HEK293 (cell line): ENCODE data around the gene TAX1BP1.

Experiments used
- CTCF ChIA-PET: fragments of 350-600 bp; formaldehyde crosslinking; extraction: SDS; loops from one replicate; lab custom pipeline; 2021; ENCODE audit warnings: antibody characterized with exemption; lab: Yijun Ruan, JAX
- POLR2A ChIA-PET: fragments of 300-600 bp; formaldehyde crosslinking; extraction: SDS; loops from one replicate; lab custom pipeline; 2020; ENCODE audit warnings: antibody characterized with exemption, inconsistent platforms; lab: Yijun Ruan, JAX
- H3K27ac ChIP-seq: fragments of 200-500 bp; sonication (Bioruptor generic); 2 replicates; pipeline ENCODE4 v1.5.1; 2014; ENCODE audit warnings: low read depth, low read length, control low read depth, inconsistent platforms; ENCODE audit errors: extremely low read depth
- H3K36me3 ChIP-seq, 2 experiments: fragments of 200-500 bp in 1 of 2; sonication (Bioruptor generic) in 1 of 2; 1 replicate in 1 of 2; 2 replicates in 1 of 2; pipeline ENCODE4 v1.5.1; 2014 to 2017; ENCODE audit warnings: inconsistent platforms in 2 of 2, low read length in 2 of 2; ENCODE audit not compliant: control insufficient read depth in 2 of 2, insufficient read depth in 1 of 2
- H3K4me1 ChIP-seq: fragments of 200-500 bp; sonication (Bioruptor generic); 2 replicates; pipeline ENCODE4 v1.5.1; 2014; ENCODE audit warnings: mild to moderate bottlenecking, low read length, inconsistent platforms; ENCODE audit not compliant: control insufficient read depth, insufficient read depth
- H3K4me3 ChIP-seq: 2 replicates; pipeline ENCODE4 v1.5.1; 2011; ENCODE audit warnings: low read depth, mild to moderate bottlenecking, control low read depth, low read length, moderate library complexity
- H3K9me3 ChIP-seq: fragments of 200-500 bp; sonication (Bioruptor generic); 2 replicates; pipeline ENCODE4 v1.5.1; 2014; ENCODE audit warnings: low read depth, low read length, inconsistent platforms; ENCODE audit not compliant: control insufficient read depth, insufficient read depth
- EGR2 ChIP-seq: fragments of 450-650 bp; formaldehyde crosslinking; IDR thresholded peaks from 2 replicates; pipeline ENCODE4 v1.5.1; 2016; ENCODE audit warnings: low read depth, missing biosample characterization, missing genetic modification characterization
- KLF1 ChIP-seq: fragments of 450-650 bp; formaldehyde crosslinking; IDR thresholded peaks from 2 replicates; pipeline ENCODE4 v1.5.1; 2016; ENCODE audit warnings: missing biosample characterization, missing genetic modification characterization
- SCRT2 ChIP-seq: fragments of 450-650 bp; formaldehyde crosslinking; IDR thresholded peaks from 2 replicates; pipeline ENCODE4 v1.5.1; 2016; ENCODE audit warnings: missing biosample characterization, missing genetic modification characterization
- SP7 ChIP-seq: fragments of 450-650 bp; formaldehyde crosslinking; IDR thresholded peaks from 2 replicates; pipeline ENCODE4 v1.5.1; 2016; ENCODE audit warnings: missing biosample characterization, missing genetic modification characterization
- ZBTB21 ChIP-seq: fragments of 450-650 bp; formaldehyde crosslinking; IDR thresholded peaks from 2 replicates; pipeline ENCODE4 v1.5.1; 2017; ENCODE audit warnings: missing biosample characterization, missing genetic modification characterization
- ZNF138 ChIP-seq: fragments of 450-650 bp; formaldehyde crosslinking; IDR thresholded peaks from 2 replicates; pipeline ENCODE4 v1.5.1; 2016; ENCODE audit warnings: missing biosample characterization, missing genetic modification characterization, borderline replicate concordance
- ZNF184 ChIP-seq: fragments of 450-650 bp; IDR thresholded peaks from 2 replicates; pipeline ENCODE4 v1.5.1; 2018; ENCODE audit warnings: missing biosample characterization, mild to moderate bottlenecking, missing genetic modification characterization
- ZNF280D ChIP-seq: fragments of 450-650 bp; formaldehyde crosslinking; IDR thresholded peaks from 2 replicates; pipeline ENCODE4 v1.5.1; 2016; ENCODE audit warnings: missing biosample characterization, missing genetic modification characterization
- ZNF394 ChIP-seq: fragments of 450-650 bp; formaldehyde crosslinking; IDR thresholded peaks from 2 replicates; pipeline ENCODE4 v1.5.1; 2016; ENCODE audit warnings: missing biosample characterization, missing genetic modification characterization, mild to moderate bottlenecking, moderate library complexity, borderline replicate concordance
- ZNF398 ChIP-seq: fragments of 450-650 bp; formaldehyde crosslinking; IDR thresholded peaks from 2 replicates; pipeline ENCODE4 v1.5.1; 2017; ENCODE audit warnings: missing biosample characterization, missing genetic modification characterization
- ZNF639 ChIP-seq: fragments of 450-650 bp; formaldehyde crosslinking; IDR thresholded peaks from 2 replicates; pipeline ENCODE4 v1.5.1; 2016; ENCODE audit warnings: missing biosample characterization, missing genetic modification characterization
- TF ChIP-seq, protein P1 (sequence below): fragments of 450-650 bp; formaldehyde crosslinking; IDR thresholded peaks from 2 replicates; pipeline ENCODE4 v1.5.1; 2016; ENCODE audit warnings: missing biosample characterization, missing genetic modification characterization
- TF ChIP-seq, protein P2 (sequence below): fragments of 450-650 bp; formaldehyde crosslinking; IDR thresholded peaks from 2 replicates; pipeline ENCODE4 v1.5.1; 2016; ENCODE audit warnings: missing biosample characterization, missing genetic modification characterization
- TF ChIP-seq, protein P3 (sequence below): fragments of 450-650 bp; formaldehyde crosslinking; IDR thresholded peaks from 2 replicates; pipeline ENCODE4 v1.5.1; 2016; ENCODE audit warnings: missing biosample characterization, missing genetic modification characterization, low read depth

TAX1BP1 gene

GRCh38 chr7:27836536-27836935, 96.6 kb downstream of the TAX1BP1 start:
- POLR2A ChIA-PET, result no interaction called here
- Histone ChIP-seq H3K36me3 (peaks cover 11 to 26% of the 10 kb centered on the region in 2 experiments; a peak in 2 of 3 replicates), H3K27ac (no peak overlapping the region), H3K4me3 (no peak overlapping the region), H3K4me1 (no peaks in the 10 kb centered on the region), H3K9me3 (no peaks in the 10 kb centered on the region)
- CTCF ChIA-PET, result interaction anchor here (0.6 to 0.7 kb wide), 2 partner anchors 38 to 528 kb away, joined by 3 to 4 read pairs; no protein-coding TSS in a partner anchor
- TF ChIP-seq, protein P1, sequence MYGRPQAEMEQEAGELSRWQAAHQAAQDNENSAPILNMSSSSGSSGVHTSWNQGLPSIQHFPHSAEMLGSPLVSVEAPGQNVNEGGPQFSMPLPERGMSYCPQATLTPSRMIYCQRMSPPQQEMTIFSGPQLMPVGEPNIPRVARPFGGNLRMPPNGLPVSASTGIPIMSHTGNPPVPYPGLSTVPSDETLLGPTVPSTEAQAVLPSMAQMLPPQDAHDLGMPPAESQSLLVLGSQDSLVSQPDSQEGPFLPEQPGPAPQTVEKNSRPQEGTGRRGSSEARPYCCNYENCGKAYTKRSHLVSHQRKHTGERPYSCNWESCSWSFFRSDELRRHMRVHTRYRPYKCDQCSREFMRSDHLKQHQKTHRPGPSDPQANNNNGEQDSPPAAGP (tag by site-specific recombination), result no peak
- no peak for TF ChIP-seq ZNF280D
- no peak for TF ChIP-seq ZBTB21 (tag by site-specific recombination)
- no peak for TF ChIP-seq ZNF398 (tag by site-specific recombination)
- TF ChIP-seq, protein P2, sequence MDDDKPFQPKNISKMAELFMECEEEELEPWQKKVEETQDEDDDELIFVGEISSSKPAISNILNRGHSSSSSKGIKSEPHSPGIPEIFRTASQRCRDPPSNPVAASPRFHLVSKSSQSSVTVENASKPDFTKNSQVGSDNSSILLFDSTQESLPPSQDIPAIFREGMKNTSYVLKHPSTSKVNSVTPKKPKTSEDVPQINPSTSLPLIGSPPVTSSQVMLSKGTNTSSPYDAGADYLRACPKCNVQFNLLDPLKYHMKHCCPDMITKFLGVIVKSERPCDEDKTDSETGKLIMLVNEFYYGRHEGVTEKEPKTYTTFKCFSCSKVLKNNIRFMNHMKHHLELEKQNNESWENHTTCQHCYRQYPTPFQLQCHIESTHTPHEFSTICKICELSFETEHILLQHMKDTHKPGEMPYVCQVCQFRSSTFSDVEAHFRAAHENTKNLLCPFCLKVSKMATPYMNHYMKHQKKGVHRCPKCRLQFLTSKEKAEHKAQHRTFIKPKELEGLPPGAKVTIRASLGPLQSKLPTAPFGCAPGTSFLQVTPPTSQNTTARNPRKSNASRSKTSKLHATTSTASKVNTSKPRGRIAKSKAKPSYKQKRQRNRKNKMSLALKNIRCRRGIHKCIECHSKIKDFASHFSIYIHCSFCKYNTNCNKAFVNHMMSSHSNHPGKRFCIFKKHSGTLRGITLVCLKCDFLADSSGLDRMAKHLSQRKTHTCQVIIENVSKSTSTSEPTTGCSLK, result no peak
- no peak for TF ChIP-seq EGR2 (tag by site-specific recombination)
- no peak for TF ChIP-seq KLF1 (tag by site-specific recombination)
- TF ChIP-seq SCRT2 (tag by site-specific recombination), result no peak
- TF ChIP-seq ZNF639 (tag by site-specific recombination), result no peak
- TF ChIP-seq ZNF394 (tag by site-specific recombination), result no peak
- TF ChIP-seq, protein P3, sequence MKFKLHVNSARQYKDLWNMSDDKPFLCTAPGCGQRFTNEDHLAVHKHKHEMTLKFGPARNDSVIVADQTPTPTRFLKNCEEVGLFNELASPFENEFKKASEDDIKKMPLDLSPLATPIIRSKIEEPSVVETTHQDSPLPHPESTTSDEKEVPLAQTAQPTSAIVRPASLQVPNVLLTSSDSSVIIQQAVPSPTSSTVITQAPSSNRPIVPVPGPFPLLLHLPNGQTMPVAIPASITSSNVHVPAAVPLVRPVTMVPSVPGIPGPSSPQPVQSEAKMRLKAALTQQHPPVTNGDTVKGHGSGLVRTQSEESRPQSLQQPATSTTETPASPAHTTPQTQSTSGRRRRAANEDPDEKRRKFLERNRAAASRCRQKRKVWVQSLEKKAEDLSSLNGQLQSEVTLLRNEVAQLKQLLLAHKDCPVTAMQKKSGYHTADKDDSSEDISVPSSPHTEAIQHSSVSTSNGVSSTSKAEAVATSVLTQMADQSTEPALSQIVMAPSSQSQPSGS, result no peak
- TF ChIP-seq ZNF184 (tag by site-specific recombination), result no peak
- no peak for TF ChIP-seq SP7 (tag by site-specific recombination)
- TF ChIP-seq ZNF138 (tag by site-specific recombination), result no peak
- TF ChIP-seq, all 188 proteins: peak for 0
